Tibial artery (tissue), 4 donors: ENCODE data around the gene TMPRSS15.

Experiments used
- DNase-seq, 2 donors: peaks; one replicate each; pipeline ENCODE4 v3.0.0-alpha.2; 2019
- H3K27ac ChIP-seq, 2 donors: fragments of 200-600 bp; sonication (generic) in 1 of 2; 1 replicate in 1 of 2; 2 replicates in 1 of 2; pipeline ENCODE4 v1.5.1; 2018 to 2019; ENCODE audit warnings: mild to moderate bottlenecking in 1 of 2
- H3K27me3 ChIP-seq, 2 donors: fragments of 200-600 bp; sonication (generic) in 1 of 2; one replicate each; pipeline versions ENCODE4 v1.5.1 to v1.6.0; 2016 to 2019
- H3K36me3 ChIP-seq, 3 donors: fragments of 200-600 bp; sonication (generic) in 2 of 3; one replicate each; pipeline ENCODE4 v1.5.1; 2016 to 2019; ENCODE audit warnings: mild to moderate bottlenecking in 2 of 3
- H3K4me1 ChIP-seq, 4 donors: fragments of 200-600 bp; sonication (generic) in 2 of 4; 1 replicate in 3 of 4; 2 replicates in 1 of 4; pipeline ENCODE4 v1.5.1; 2016 to 2019
- H3K4me3 ChIP-seq, 2 donors: fragments of 200-600 bp; sonication (generic) in 1 of 2; 1 replicate in 1 of 2; 2 replicates in 1 of 2; pipeline ENCODE4 v1.5.1; 2018 to 2019; ENCODE audit warnings: mild to moderate bottlenecking in 2 of 2
- H3K9me3 ChIP-seq, 3 donors: fragments of 200-600 bp; sonication (generic) in 1 of 3; one replicate each; pipeline ENCODE4 v1.5.1; 2016 to 2019
- CTCF ChIP-seq, 2 experiments: fragments of 200-600 bp in 1 of 2; fragments of 450-650 bp in 1 of 2; IDR thresholded peaks; one replicate each; pipeline ENCODE4 v1.5.1; 2017 to 2019; ENCODE audit warnings: antibody characterized with exemption in 2 of 2, mild to moderate bottlenecking in 1 of 2, moderate library complexity in 1 of 2
- intact Hi-C: fragments of 100-400 bp; cut with DNase I; formaldehyde crosslinking; loops from one replicate; pipeline ENCODE4 v1.15.0; 2023; ENCODE audit warnings: low total_unique reads

The TMPRSS15 gene

GRCh38 chr21:18430341-18430740 lies 26.8 kb upstream of the TMPRSS15 start:
- Histone ChIP-seq H3K27me3 (no peaks in the 10 kb centered on the region), H3K4me3 (no peak overlapping the region), H3K4me1 (no peaks in the 10 kb centered on the region), H3K36me3 (no peaks in the 10 kb centered on the region), H3K27ac (no peak overlapping the region), H3K9me3 (no peaks in the 10 kb centered on the region)
- no peak for TF ChIP-seq CTCF (IDR thresholded peaks at IDR 0.05)
- no peak for DNase-seq
- intact Hi-C loops, result no loop called here

GRCh38 chr21:18424276-18424675 lies 20.7 kb upstream of the TMPRSS15 start:
- Histone ChIP-seq H3K36me3 (no peaks in the 10 kb centered on the region), H3K4me1 (no peaks in the 10 kb centered on the region), H3K27me3 (no peaks in the 10 kb centered on the region), H3K27ac (no peak overlapping the region), H3K9me3 (no peaks in the 10 kb centered on the region), H3K4me3 (no peak overlapping the region)
- DNase-seq, result no peak
- no peak for TF ChIP-seq CTCF (IDR thresholded peaks at IDR 0.05)
- intact Hi-C loops, result no loop called here

GRCh38 chr21:18417141-18417790 lies 13.7 kb upstream of the TMPRSS15 start:
- no peak for DNase-seq
- Histone ChIP-seq H3K27me3 (no peaks in the 10 kb centered on the region), H3K4me3 (no peak overlapping the region), H3K9me3 (no peaks in the 10 kb centered on the region), H3K36me3 (no peaks in the 10 kb centered on the region), H3K27ac (no peak overlapping the region), H3K4me1 (no peaks in the 10 kb centered on the region)
- intact Hi-C loops, result no loop called here
- no peak for TF ChIP-seq CTCF (IDR thresholded peaks at IDR 0.05)

- H3K4me1 ChIP-seq, result no peaks in the 10 kb centered on the region
- intact Hi-C loops, result no loop called here
- TF ChIP-seq CTCF (IDR thresholded peaks at IDR 0.05), result no peak
- no peak overlapping the region for H3K27ac ChIP-seq
- no peaks in the 10 kb centered on the region for H3K27me3 ChIP-seq
- H3K9me3 ChIP-seq, result no peaks in the 10 kb centered on the region
- no peaks in the 10 kb centered on the region for H3K36me3 ChIP-seq
- H3K4me3 ChIP-seq, result no peak overlapping the region
- no peak for DNase-seq
These were observed 8.0 kb upstream of the TMPRSS15 start for GRCh38 chr21:18411565-18411964.

GRCh38 chr21:18409579-18409978 lies 6.0 kb upstream of the TMPRSS15 start:
- no peak for DNase-seq
- Histone ChIP-seq H3K27me3 (no peaks in the 10 kb centered on the region), H3K27ac (no peak overlapping the region), H3K36me3 (no peaks in the 10 kb centered on the region), H3K9me3 (no peaks in the 10 kb centered on the region), H3K4me3 (no peak overlapping the region), H3K4me1 (no peaks in the 10 kb centered on the region)
- no peak for TF ChIP-seq CTCF (IDR thresholded peaks at IDR 0.05)
- intact Hi-C loops, result no loop called here

GRCh38 chr21:18398843-18399242 lies 4.7 kb downstream of the TMPRSS15 start:
- no peak for DNase-seq
- Histone ChIP-seq H3K9me3 (no peaks in the 10 kb centered on the region), H3K4me3 (no peak overlapping the region), H3K27ac (no peak overlapping the region), H3K27me3 (no peaks in the 10 kb centered on the region), H3K36me3 (no peaks in the 10 kb centered on the region), H3K4me1 (no peaks in the 10 kb centered on the region)
- no peak for TF ChIP-seq CTCF (IDR thresholded peaks at IDR 0.05)
- intact Hi-C loops, result no loop called here
